SH-SY5Y (cell line): ENCODE measurements around the gene SMIM1.

Source experiments
- GATA2 ChIP-seq: IDR thresholded peaks from 2 replicates; pipeline ENCODE4 v1.6.1; 2011; ENCODE audit warnings: mild to moderate bottlenecking, low read depth, low read length
- GATA3 ChIP-seq: IDR thresholded peaks from 2 replicates; pipeline ENCODE4 v1.6.1; 2011; ENCODE audit warnings: low read depth, mild to moderate bottlenecking, low read length, moderate library complexity

The SMIM1 gene

GRCh38 chr1:3803905-3804626, 31.5 kb downstream of the SMIM1 start:
- TF ChIP-seq GATA2 (no peak), GATA3 (no peak)

GRCh38 chr1:3805038-3805437, 32.5 kb downstream of the SMIM1 start:
- no peak for TF ChIP-seq GATA2
- no peak for TF ChIP-seq GATA3

- TF ChIP-seq GATA3, result no peak
These were observed 35.2 kb downstream of the SMIM1 start for GRCh38 chr1:3807769-3808168.

GRCh38 chr1:3809680-3810079, 37.1 kb downstream of the SMIM1 start:
- TF ChIP-seq GATA3 (no peak), GATA2 (no peak)

- TF ChIP-seq GATA2 (no peak), GATA3 (no peak)
These were observed 39.0 kb downstream of the SMIM1 start for GRCh38 chr1:3811595-3811911.

DNA sequence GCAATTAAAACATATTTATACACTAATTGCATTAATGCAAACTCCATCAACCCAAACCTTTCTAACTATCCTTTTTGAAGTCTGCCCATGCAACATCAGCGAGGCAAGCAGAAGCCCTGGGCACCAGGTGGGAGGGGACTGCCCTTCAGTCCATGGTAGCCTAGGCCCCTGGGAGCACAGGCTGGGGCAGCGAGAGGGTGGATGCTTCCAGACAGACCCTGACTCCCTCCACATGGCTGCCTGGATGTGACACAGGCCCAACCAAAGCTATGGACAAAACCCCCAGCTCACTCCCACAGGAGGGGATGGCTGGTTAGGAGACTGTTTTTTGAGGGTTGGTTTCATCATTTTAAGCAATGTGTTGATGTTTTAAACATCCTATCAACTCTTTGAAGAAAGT, 41.5 kb downstream of the SMIM1 start:
- no peak for TF ChIP-seq GATA3
- no peak for TF ChIP-seq GATA2

DNA sequence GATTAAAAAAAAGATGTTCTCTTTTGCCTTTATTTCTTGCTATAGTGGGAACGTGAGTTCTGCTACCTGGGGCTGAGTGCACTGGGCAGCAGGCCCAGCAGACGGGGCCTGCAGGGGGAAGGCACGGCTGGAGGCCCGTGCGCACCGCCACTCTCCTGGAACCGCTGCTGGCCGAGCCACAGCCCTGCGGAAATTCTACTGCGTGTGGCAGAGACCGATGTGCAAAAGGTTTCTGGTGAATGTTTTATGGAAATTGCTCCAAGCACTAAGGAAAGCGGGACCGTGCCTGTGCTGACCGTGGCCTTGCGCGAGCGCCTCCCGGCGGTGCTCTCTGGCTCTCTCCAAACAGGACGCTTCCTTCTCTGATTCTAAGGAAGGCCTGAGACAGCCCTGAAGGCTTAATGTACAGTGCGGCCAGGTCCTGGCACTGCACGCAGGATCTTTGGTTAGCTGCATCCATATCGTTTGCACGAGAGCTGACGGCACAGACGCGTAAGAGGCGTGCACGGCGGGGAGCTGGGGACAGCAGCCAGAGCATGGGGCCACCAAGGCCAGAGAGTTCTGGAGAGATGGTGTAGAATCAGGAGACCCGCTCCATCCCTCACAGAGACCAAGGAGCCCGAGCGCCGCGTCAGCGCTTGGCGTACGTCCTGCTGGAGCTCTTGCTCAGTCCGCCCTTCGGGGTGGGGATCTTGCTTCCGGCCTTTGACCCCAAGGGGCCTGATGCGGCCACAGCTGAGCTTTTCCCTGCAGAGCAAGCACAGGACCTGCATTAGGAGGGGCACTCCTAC, 42.4 kb downstream of the SMIM1 start:
- TF ChIP-seq GATA3, result no peak
- TF ChIP-seq GATA2, result no peak

DNA sequence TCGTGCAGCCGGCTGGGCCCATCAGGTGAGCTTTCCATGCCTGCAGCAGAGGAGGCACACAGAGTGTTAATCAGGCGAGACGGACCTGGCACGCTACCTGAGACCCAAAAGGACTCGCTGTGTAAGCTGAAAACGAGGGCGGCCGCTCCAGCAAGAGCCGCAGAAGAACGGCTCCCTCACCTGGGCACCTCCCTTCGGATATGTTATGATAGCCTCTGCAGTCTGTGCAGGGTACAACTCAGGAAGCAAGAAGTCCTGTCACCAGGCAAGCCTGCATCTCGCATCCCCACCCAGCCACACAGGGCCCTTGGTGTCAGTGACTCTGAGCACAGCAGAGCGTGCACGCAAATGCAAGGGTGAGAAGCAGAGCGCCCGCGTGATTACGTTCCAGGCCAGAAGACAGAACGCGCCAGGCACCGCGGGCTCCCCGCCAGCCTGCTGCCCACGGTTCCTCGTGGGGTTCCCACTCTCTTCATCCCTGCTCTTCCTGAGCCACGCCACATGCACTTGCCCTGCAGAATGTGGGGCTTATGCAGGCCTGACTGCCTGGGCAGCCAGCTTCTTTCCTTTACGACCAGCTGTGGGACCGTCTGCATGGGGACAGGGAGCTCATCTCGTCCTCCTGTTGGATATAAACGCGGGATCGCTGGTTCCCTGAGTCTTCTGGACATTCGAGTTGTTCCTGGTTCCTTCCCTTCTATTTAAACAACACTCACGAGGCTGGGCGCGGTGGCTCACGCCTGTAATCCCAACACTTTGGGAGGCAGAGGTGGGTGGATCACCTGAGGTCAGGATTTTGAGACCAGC, 44.0 kb downstream of the SMIM1 start:
- no peak for TF ChIP-seq GATA3
- TF ChIP-seq GATA2, result no peak

GRCh38 chr1:3817138-3817740, 44.7 kb downstream of the SMIM1 start:
- TF ChIP-seq GATA3 (no peak), GATA2 (no peak)

- TF ChIP-seq GATA2 (no peak), GATA3 (no peak)
These were observed 45.5 kb downstream of the SMIM1 start for GRCh38 chr1:3817821-3818597.

GRCh38 chr1:3819771-3820200, 47.2 kb downstream of the SMIM1 start:
- TF ChIP-seq GATA2, result no peak
- TF ChIP-seq GATA3, result no peak

DNA sequence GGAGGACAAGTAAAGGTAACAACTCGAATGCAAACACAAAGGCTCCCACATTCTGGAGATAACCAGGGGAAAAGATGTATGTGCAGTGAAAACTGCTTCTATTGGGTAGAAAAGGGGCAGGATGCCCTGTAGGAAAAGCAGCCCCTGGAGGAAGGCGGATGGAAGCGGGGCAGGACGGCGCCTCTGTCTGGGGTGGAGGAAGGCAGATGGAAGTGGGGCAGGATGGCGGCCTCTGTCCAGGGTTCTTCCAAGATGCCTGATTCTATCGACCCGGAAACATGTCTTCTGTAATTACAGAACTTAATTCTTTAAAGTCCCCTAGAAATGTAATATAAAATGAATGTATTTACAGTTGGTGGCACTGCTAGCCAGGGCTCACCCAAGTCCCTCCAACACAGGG, 47.8 kb downstream of the SMIM1 start:
- TF ChIP-seq GATA3, result no peak
- no peak for TF ChIP-seq GATA2

DNA sequence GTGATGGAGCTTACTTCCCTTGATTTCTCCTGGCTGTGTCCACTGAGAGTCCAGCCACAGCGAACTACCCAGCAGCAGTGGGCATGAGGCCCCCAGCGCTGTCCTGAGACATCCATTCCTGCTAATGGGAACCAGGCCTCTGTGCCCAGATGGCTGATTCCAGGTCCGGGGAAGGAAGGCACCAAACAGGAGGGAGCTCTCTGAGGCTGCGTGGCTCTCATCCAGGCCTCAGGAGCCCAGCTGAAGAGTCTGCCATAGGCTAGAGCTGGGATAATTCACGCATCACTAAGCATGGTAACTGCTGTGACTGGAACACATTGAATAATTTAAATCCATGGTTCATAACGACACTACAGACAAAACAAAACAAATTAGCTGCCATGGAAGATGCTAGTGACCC, 48.5 kb downstream of the SMIM1 start:
- no peak for TF ChIP-seq GATA3
- TF ChIP-seq GATA2, result no peak
